Measurements from ENCODE around the gene ARV1.
"Not testable (repeated sequence)": the region's sequence is repeated elsewhere in the genome, so short reads cannot be mapped to it uniquely, and the experiment has no call there.

Gene ARV1

DNA sequence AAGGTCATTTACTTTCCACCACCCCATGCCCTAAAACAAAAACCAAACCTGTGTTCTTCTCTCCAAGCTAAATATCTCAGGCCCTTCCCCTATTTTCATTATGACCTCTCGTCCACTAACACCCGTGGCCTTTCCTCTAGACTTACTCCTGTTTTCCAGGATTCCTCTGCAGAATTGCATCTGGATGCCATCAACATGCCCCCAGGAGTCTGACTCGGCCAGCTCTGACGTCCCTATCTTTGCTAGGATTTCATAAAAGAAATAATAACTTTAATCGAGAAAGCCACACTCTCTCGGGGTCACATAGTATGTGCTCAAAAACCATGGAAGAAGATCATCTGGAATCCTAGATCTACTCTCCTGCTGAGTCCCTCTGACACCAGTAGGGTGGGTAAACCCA is 47.7 kb downstream of the ARV1 start:
- no peaks in the 10 kb centered on the region for H3K36me3 ChIP-seq (ENCODE audit: control insufficient read depth, insufficient read depth, low read length)
- H3K4me3 ChIP-seq (ENCODE audit: low read depth, low read length): no peak overlapping the region
- TF ChIP-seq, protein P1, sequence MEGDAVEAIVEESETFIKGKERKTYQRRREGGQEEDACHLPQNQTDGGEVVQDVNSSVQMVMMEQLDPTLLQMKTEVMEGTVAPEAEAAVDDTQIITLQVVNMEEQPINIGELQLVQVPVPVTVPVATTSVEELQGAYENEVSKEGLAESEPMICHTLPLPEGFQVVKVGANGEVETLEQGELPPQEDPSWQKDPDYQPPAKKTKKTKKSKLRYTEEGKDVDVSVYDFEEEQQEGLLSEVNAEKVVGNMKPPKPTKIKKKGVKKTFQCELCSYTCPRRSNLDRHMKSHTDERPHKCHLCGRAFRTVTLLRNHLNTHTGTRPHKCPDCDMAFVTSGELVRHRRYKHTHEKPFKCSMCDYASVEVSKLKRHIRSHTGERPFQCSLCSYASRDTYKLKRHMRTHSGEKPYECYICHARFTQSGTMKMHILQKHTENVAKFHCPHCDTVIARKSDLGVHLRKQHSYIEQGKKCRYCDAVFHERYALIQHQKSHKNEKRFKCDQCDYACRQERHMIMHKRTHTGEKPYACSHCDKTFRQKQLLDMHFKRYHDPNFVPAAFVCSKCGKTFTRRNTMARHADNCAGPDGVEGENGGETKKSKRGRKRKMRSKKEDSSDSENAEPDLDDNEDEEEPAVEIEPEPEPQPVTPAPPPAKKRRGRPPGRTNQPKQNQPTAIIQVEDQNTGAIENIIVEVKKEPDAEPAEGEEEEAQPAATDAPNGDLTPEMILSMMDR (IDR thresholded peaks at IDR 0.05): no peak
- no peaks in the 10 kb centered on the region for H3K79me2 ChIP-seq
- no peak overlapping the region for H3K27ac ChIP-seq
- H2AFZ ChIP-seq: no peak overlapping the region
- no peaks in the 10 kb centered on the region for H3K9me3 ChIP-seq (ENCODE audit: control insufficient read depth, low read length)
- no peak overlapping the region for H3K9ac ChIP-seq
- no peak overlapping the region for H3K4me2 ChIP-seq (ENCODE audit: low read length)
- no peaks in the 10 kb centered on the region for H3K4me1 ChIP-seq
- no peaks in the 10 kb centered on the region for H3K27me3 ChIP-seq (ENCODE audit: control insufficient read depth, insufficient read depth, low read length)

DNA sequence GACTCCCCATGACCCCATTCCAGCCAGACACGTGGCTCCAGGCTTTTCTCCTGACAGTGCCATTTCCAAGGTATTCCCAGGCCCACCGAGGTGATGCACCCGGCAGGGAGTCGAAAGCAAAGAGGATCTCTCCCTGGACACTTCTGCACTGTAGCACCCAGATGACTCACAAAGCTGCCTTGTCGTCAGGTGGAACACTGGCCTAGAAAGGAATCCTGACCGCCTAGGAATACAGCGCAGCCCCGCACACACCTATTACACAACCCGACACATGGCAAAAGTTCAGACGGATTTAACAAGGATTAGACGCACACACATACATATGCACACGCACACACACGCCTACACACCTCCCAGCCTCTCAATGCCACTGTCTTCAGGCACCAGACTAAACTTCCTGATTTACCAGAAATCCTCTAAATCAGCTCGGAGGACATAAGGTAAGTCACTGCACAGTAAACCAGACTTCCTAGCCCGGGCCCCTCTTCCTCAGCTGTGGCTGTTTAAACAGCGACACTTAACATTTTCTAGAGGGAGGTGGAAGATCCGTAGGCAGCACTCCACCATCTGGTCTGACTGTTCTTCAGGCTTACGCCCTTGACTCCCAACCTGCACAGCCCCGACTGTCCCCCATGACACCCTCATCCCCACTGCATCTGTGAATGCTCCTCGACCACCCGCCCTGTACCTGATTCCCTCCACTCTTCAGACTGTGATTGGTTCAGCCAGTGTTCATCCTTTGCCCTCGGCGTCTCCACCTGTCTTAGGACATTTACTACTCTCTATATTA is 48.4 kb downstream of the ARV1 start:
- Histone ChIP-seq H3K9me3 (ENCODE audit: control insufficient read depth, low read length) (no peaks in the 10 kb centered on the region), H3K79me2 (no peaks in the 10 kb centered on the region), H3K36me3 (ENCODE audit: control insufficient read depth, insufficient read depth, low read length) (no peaks in the 10 kb centered on the region), H3K27me3 (ENCODE audit: control insufficient read depth, insufficient read depth, low read length) (no peaks in the 10 kb centered on the region), H3K4me2 (ENCODE audit: low read length) (no peak overlapping the region), H3K9ac (no peak overlapping the region), H2AFZ (no peak overlapping the region), H3K27ac (no peak overlapping the region), H3K4me1 (no peaks in the 10 kb centered on the region), H3K4me3 (ENCODE audit: low read depth, low read length) (no peak overlapping the region)
- TF ChIP-seq, protein P1 (IDR thresholded peaks at IDR 0.05): no peak

DNA sequence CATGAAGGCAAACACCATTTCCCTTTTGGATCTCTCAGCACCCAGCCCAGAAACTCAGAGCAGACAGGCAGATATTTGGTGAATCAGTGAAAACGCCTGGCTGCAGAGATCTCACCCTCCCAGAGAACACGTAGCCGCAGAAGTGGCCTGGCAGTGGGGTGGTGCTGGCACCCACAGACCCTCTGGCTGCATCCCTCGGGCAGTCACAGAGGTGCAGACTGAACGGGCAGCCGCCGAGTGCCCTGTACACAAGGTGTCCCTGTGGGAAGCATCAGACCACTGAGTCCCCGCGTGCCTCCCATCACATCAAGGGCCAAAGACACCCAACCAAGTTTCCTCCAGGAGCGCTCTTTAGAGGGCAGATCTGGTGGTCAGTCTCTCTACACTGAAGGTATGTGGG is 49.1 kb downstream of the ARV1 start:
- Histone ChIP-seq H3K4me1 (no peaks in the 10 kb centered on the region), H3K9ac (no peak overlapping the region), H3K79me2 (no peaks in the 10 kb centered on the region), H3K27ac (no peak overlapping the region), H2AFZ (no peak overlapping the region), H3K4me3 (ENCODE audit: low read depth, low read length) (no peak overlapping the region), H3K36me3 (ENCODE audit: control insufficient read depth, insufficient read depth, low read length) (no peaks in the 10 kb centered on the region), H3K4me2 (ENCODE audit: low read length) (no peak overlapping the region), H3K27me3 (ENCODE audit: control insufficient read depth, insufficient read depth, low read length) (no peaks in the 10 kb centered on the region), H3K9me3 (ENCODE audit: control insufficient read depth, low read length) (no peaks in the 10 kb centered on the region)
- TF ChIP-seq, protein P1 (IDR thresholded peaks at IDR 0.05): no peak

DNA sequence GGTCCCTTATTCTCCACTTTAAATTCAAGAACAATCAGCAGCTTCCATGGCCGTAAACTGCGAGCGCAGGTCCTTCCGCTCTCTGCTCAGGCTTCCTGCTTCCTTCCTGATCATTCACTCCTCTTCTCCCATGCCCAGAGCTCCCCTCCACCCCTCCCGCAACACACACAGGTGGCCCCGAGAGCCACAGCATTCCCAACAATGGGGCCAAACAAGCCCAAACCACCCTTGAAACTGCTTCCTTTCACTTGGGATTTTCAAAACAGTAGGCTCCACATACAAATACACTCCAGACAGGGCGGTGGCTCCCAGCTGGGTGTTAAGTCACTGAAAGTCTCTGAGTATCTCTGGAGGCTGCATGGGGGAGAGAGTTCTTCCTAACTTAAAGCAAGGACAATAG is 49.8 kb downstream of the ARV1 start:
- H3K27me3 ChIP-seq (ENCODE audit: control insufficient read depth, insufficient read depth, low read length): no peaks in the 10 kb centered on the region
- H3K36me3 ChIP-seq (ENCODE audit: control insufficient read depth, insufficient read depth, low read length): no peaks in the 10 kb centered on the region
- no peak overlapping the region for H3K9ac ChIP-seq
- H2AFZ ChIP-seq: no peak overlapping the region
- no peaks in the 10 kb centered on the region for H3K79me2 ChIP-seq
- H3K4me2 ChIP-seq (ENCODE audit: low read length): no peak overlapping the region
- H3K4me3 ChIP-seq (ENCODE audit: low read depth, low read length): no peak overlapping the region
- H3K4me1 ChIP-seq: no peaks in the 10 kb centered on the region
- TF ChIP-seq, protein P1 (IDR thresholded peaks at IDR 0.05): no peak
- H3K9me3 ChIP-seq (ENCODE audit: control insufficient read depth, low read length): no peaks in the 10 kb centered on the region
- no peak overlapping the region for H3K27ac ChIP-seq

DNA sequence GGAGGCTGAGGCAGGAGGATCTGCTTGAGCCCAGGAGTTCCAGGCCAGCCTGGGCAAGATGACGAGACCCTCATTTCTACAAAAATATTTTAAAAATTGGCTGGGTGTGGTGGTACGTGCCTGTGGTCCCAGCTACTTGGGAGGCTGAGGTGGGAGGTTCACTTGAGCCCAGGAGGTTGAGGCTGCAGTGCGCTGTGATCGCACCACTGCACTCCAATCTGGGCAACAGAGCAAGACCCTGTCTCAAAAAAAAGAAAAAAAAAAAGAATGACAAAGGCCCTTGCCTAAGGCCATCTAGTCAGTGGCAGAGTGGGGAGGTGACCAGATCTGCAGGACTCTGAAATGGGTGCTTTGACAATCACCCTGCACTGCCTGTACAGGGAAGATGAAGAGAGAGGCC is 50.4 kb downstream of the ARV1 start:
- H3K27ac ChIP-seq; H3K9me3 ChIP-seq (ENCODE audit: control insufficient read depth, low read length); H3K4me2 ChIP-seq (ENCODE audit: low read length); H3K79me2 ChIP-seq; H2AFZ ChIP-seq; H3K27me3 ChIP-seq (ENCODE audit: control insufficient read depth, insufficient read depth, low read length); H3K36me3 ChIP-seq (ENCODE audit: control insufficient read depth, insufficient read depth, low read length); H3K4me3 ChIP-seq (ENCODE audit: low read depth, low read length); H3K9ac ChIP-seq; H3K4me1 ChIP-seq: not testable (repeated sequence)

Data from parathyroid adenoma (tissue), 2 donors.